Body of pancreas (tissue), 4 donors: Measurements from ENCODE around the gene RPL22.

Source experiments
- POLR2A ChIP-seq, 3 donors: fragments of 450-650 bp; IDR thresholded peaks; one replicate each; pipeline ENCODE4 v1.6.1; 2016; ENCODE audit warnings: antibody characterized with exemption in 3 of 3, mild to moderate bottlenecking in 2 of 3
- TF ChIP-seq, protein P1 (sequence below), 7 experiments: fragments of 450-650 bp in 4 of 7; fragments of 200-600 bp in 3 of 7; sonication (generic) in 3 of 7; IDR thresholded peaks; one replicate each; pipeline ENCODE4 v1.5.1; 2016 to 2019; ENCODE audit warnings: antibody characterized with exemption in 7 of 7

GRCh38 chr1:6243053-6243834, 43.8 kb upstream of the RPL22 start:
- TF ChIP-seq, protein P1, sequence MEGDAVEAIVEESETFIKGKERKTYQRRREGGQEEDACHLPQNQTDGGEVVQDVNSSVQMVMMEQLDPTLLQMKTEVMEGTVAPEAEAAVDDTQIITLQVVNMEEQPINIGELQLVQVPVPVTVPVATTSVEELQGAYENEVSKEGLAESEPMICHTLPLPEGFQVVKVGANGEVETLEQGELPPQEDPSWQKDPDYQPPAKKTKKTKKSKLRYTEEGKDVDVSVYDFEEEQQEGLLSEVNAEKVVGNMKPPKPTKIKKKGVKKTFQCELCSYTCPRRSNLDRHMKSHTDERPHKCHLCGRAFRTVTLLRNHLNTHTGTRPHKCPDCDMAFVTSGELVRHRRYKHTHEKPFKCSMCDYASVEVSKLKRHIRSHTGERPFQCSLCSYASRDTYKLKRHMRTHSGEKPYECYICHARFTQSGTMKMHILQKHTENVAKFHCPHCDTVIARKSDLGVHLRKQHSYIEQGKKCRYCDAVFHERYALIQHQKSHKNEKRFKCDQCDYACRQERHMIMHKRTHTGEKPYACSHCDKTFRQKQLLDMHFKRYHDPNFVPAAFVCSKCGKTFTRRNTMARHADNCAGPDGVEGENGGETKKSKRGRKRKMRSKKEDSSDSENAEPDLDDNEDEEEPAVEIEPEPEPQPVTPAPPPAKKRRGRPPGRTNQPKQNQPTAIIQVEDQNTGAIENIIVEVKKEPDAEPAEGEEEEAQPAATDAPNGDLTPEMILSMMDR (IDR thresholded peaks at IDR 0.05): no peak
- TF ChIP-seq POLR2A (IDR thresholded peaks at IDR 0.05): no peak
